ENCODE results near the gene RABL6. TPM values are rescaled to one million over a fixed set of nuclear protein-coding genes. Genes with fewer than 3 reads are reported as not detected.

Gene RABL6
- total and polyA plus RNA-seq, 2 donors (not counting 1 experiment from before 2014, with no cell fraction given): 36.8 to 59.6 TPM

DNA sequence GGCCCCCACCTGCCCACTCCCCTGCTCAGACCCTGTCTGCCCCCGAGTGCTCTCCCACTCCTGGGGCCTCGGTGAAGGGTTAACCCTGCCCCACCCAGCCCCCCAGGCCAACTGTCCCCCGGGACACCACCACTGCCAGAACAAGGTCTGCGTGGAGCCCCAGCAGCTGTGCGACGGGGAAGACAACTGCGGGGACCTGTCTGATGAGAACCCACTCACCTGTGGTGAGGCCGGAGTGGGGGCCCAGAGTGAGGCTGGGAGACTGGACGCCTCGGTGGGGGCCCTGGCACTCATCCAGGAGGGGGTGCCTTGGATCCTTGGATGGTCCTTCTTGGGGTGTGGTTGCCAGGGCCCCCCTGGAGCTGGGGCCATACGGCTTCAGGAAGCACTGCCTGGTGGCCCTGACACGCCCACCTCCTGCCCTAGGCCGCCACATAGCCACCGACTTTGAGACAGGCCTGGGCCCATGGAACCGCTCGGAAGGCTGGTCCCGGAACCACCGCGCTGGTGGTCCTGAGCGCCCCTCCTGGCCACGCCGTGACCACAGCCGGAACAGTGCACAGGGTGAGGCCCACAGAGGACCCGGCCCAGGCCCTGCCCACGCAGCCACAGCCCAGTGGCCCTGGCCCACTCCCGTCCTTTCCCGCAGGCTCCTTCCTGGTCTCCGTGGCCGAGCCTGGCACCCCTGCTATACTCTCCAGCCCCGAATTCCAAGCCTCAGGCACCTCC lies 46.5 kb downstream of the RABL6 start:
- Histone ChIP-seq H2AFZ (ENCODE audit: low read length) (no peak overlapping the region), H3K4me2 (ENCODE audit: extremely low read depth, insufficient read depth, low read length) (no peak overlapping the region), H3K79me2 (ENCODE audit: control insufficient read depth, insufficient read depth, low read length) (no peaks in the 10 kb centered on the region), H3K9ac (ENCODE audit: insufficient read depth, low read length) (no peak overlapping the region), H3K27me3 (ENCODE audit: control insufficient read depth, insufficient read depth, low read length) (no peaks in the 10 kb centered on the region), H3K4me3 (replicated peaks in 1 of 4; ENCODE audit: control extremely low read depth in 1 of 4, insufficient read depth in 1 of 4, low read depth in 3 of 4, low read length in 4 of 4) (no peak overlapping the region), H3K27ac (ENCODE audit: insufficient read depth, low read length) (no peak overlapping the region), H3K4me1 (ENCODE audit: control insufficient read depth, extremely low read depth, insufficient read depth, low read length) (peaks cover 3% of the 10 kb centered on the region), H4K20me1 (ENCODE audit: control insufficient read depth, extremely low read depth, insufficient read depth, low read length) (no peaks in the 10 kb centered on the region), H3K9me3 (ENCODE audit: control insufficient read depth, insufficient read depth, low read depth, low read length) (no peaks in the 10 kb centered on the region), H3K36me3 (ENCODE audit: control insufficient read depth, insufficient read depth, low read length) (peaks cover 18% of the 10 kb centered on the region)
- no peak for DNase-seq (ENCODE audit: low read depth in 2 of 2)
- no peak for TF ChIP-seq EZH2 (IDR thresholded peaks at IDR 0.05; ENCODE audit: low read length, missing control alignments)
- TF ChIP-seq CTCF (conservative IDR thresholded peaks at IDR 0.05 in 1 of 2, IDR thresholded peaks at IDR 0.05 in 1 of 2; ENCODE audit: low read depth in 1 of 2, low read length in 2 of 2): no peak

DNA sequence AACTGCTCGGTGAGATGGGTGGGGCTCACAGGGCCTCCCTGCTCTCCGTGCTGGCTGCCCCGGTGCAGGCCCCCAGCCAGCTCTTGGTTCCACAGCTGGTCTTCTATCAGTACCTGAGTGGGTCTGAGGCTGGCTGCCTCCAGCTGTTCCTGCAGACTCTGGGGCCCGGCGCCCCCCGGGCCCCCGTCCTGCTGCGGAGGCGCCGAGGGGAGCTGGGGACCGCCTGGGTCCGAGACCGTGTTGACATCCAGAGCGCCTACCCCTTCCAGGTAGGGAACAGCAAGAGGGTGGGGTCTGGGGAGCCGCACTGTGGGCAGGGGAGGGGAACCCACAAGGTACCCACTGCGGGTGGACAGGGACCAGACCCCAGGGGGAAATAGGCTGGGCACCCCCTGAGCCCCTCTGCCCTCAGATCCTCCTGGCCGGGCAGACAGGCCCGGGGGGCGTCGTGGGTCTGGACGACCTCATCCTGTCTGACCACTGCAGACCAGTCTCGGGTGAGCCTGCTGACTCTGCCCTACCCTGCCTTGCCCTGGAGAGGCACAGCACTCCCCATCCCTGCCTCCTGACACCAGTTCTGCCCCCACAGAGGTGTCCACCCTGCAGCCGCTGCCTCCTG lies 47.2 kb downstream of the RABL6 start:
- Histone ChIP-seq H3K9me3 (ENCODE audit: control insufficient read depth, insufficient read depth, low read depth, low read length) (no peaks in the 10 kb centered on the region), H2AFZ (ENCODE audit: low read length) (no peak overlapping the region), H4K20me1 (ENCODE audit: control insufficient read depth, extremely low read depth, insufficient read depth, low read length) (no peaks in the 10 kb centered on the region), H3K27ac (ENCODE audit: insufficient read depth, low read length) (no peak overlapping the region), H3K36me3 (ENCODE audit: control insufficient read depth, insufficient read depth, low read length) (peaks cover 19% of the 10 kb centered on the region), H3K4me1 (ENCODE audit: control insufficient read depth, extremely low read depth, insufficient read depth, low read length) (peaks cover 5% of the 10 kb centered on the region), H3K4me2 (ENCODE audit: extremely low read depth, insufficient read depth, low read length) (no peak overlapping the region), H3K9ac (ENCODE audit: insufficient read depth, low read length) (no peak overlapping the region), H3K79me2 (ENCODE audit: control insufficient read depth, insufficient read depth, low read length) (no peaks in the 10 kb centered on the region), H3K4me3 (replicated peaks in 1 of 4; ENCODE audit: control extremely low read depth in 1 of 4, insufficient read depth in 1 of 4, low read depth in 3 of 4, low read length in 4 of 4) (no peak overlapping the region), H3K27me3 (ENCODE audit: control insufficient read depth, insufficient read depth, low read length) (no peaks in the 10 kb centered on the region)
- no peak for DNase-seq (ENCODE audit: low read depth in 2 of 2)
- TF ChIP-seq EZH2 (IDR thresholded peaks at IDR 0.05; ENCODE audit: low read length, missing control alignments): no peak
- no peak for TF ChIP-seq CTCF (conservative IDR thresholded peaks at IDR 0.05 in 1 of 2, IDR thresholded peaks at IDR 0.05 in 1 of 2; ENCODE audit: low read depth in 1 of 2, low read length in 2 of 2)

GRCh38 chr9:136855461-136856078 lies 47.8 kb downstream of the RABL6 start:
- no peak for DNase-seq (ENCODE audit: low read depth in 2 of 2)
- TF ChIP-seq EZH2 (IDR thresholded peaks at IDR 0.05; ENCODE audit: low read length, missing control alignments): no peak
- Histone ChIP-seq H3K4me3 (replicated peaks in 1 of 4; ENCODE audit: control extremely low read depth in 1 of 4, insufficient read depth in 1 of 4, low read depth in 3 of 4, low read length in 4 of 4) (no peak overlapping the region), H3K36me3 (ENCODE audit: control insufficient read depth, insufficient read depth, low read length) (peaks cover 17% of the 10 kb centered on the region), H3K79me2 (ENCODE audit: control insufficient read depth, insufficient read depth, low read length) (no peaks in the 10 kb centered on the region), H2AFZ (ENCODE audit: low read length) (no peak overlapping the region), H3K9ac (ENCODE audit: insufficient read depth, low read length) (no peak overlapping the region), H3K27ac (ENCODE audit: insufficient read depth, low read length) (no peak overlapping the region), H3K4me1 (ENCODE audit: control insufficient read depth, extremely low read depth, insufficient read depth, low read length) (peaks cover 2% of the 10 kb centered on the region), H3K27me3 (ENCODE audit: control insufficient read depth, insufficient read depth, low read length) (no peaks in the 10 kb centered on the region), H3K9me3 (ENCODE audit: control insufficient read depth, insufficient read depth, low read depth, low read length) (no peaks in the 10 kb centered on the region), H3K4me2 (ENCODE audit: extremely low read depth, insufficient read depth, low read length) (no peak overlapping the region), H4K20me1 (ENCODE audit: control insufficient read depth, extremely low read depth, insufficient read depth, low read length) (no peaks in the 10 kb centered on the region)
